NCI-H2196 (cell line): ENCODE measurements around the gene KDELR1.
"Not testable (repeated sequence)": the region's sequence is repeated elsewhere in the genome, so short reads cannot be mapped to it uniquely, and the experiment has no call there.

Experiments
- DNase-seq: peaks from one replicate; lab custom pipeline; 2025; ENCODE audit not compliant: unreplicated experiment; lab: John Stamatoyannopoulos, UW

Gene KDELR1

DNA sequence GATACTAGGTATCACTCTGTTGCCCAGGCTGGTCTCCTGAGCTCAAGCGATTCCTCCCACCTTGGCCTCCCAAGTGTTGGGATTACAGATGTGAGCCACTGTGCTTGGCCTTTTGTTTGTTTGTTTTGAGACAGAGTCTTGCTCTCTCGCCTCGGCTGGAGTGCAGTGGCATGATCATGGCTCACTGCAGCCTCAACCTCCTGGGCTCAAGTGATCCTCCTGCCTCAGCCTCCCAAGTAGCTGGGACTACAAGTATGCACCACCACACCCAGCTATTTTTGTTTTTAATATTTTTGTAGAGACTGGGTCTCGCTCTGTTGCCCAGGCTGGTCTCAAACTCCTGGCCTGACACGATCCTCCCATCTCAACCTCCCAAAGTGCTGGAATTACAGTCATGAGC lies 19.6 kb downstream of the KDELR1 start:
- DNase-seq, result not testable (repeated sequence)

- DNase-seq, result no peak
Measured at GRCh38 chr19:48371367-48371766, 20.0 kb downstream of the KDELR1 start.

- no peak for DNase-seq
Measured at GRCh38 chr19:48370955-48371354, 20.4 kb downstream of the KDELR1 start.

DNA sequence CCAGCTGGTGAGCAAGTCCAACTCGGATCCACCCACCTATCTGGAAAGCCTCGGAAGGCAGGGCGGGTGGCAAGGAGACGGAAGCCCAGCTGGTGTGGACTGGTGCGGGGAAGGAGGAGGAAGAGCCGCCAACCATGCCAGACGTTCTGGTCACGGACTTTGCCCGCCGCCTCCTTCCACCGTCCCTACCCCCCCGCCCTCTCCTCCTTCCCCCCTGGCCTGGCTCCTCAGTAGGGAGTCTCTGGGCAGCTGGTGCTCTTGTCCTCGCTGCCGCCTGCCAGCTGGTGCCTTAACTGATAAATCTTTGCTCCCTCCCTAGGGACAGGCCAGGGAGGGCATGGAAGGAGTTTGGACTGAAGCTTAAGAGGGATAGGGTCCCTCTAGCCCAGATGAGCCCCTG lies 22.4 kb downstream of the KDELR1 start:
- DNase-seq, result no peak

GRCh38 chr19:48367855-48368254 lies 23.5 kb downstream of the KDELR1 start:
- no peak for DNase-seq

GRCh38 chr19:48365602-48366001 lies 25.7 kb downstream of the KDELR1 start:
- no peak for DNase-seq

GRCh38 chr19:48364598-48365348 lies 26.6 kb downstream of the KDELR1 start:
- no peak for DNase-seq

GRCh38 chr19:48363810-48364597 lies 27.3 kb downstream of the KDELR1 start, which contains the start of the genes SYNGR4 and TMEM143:
Gene SYNGR4 (plus strand): TSS chr19:48364367. CDS start chr19:48365843, 1,476 bp downstream.
Gene TMEM143 (minus strand): TSS chr19:48363940. CDS start chr19:48363920, 20 bp downstream.
- peak; percentile 100 for DNase-seq

DNA sequence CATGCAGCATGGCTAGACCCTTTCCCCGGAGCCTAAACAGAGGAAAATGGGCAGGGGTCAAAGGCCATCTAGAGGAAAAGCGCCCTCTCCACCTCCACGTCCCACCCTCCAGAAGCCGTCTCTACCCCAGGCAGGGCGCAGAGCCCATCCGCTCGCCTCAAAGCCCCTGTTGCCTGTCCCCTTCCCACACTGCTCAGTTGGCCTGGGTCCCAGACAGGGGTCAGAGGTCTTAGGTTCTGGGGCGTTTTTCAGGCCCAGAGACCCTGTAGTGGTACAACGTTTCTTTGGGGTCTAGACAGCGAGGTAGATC lies 27.9 kb downstream of the KDELR1 start:
- DNase-seq, result no peak

GRCh38 chr19:48362716-48363499 lies 28.4 kb downstream of the KDELR1 start:
- peak; percentile 98 for DNase-seq

- no peak for DNase-seq
Measured at GRCh38 chr19:48361912-48362311, 29.4 kb downstream of the KDELR1 start.

DNA sequence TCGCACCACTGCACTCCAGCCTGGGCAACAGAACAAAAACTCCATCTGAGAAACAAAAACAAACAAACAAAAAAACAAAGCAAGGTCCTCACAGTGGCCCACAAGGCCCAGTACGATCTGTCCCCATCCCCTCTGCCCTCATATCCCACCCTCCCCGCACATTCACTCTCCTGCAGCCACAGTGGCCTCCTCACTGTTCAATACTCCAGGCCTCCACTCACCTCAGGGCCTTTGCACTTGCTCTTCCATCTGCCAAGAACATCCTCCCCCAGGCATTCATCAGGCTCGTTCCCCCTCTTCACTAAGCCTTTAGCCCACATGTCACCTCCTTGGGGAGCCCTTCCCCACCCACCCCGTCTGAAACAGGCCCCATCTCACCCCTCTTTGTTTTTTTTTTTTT lies 32.2 kb downstream of the KDELR1 start:
- DNase-seq, result no peak

DNA sequence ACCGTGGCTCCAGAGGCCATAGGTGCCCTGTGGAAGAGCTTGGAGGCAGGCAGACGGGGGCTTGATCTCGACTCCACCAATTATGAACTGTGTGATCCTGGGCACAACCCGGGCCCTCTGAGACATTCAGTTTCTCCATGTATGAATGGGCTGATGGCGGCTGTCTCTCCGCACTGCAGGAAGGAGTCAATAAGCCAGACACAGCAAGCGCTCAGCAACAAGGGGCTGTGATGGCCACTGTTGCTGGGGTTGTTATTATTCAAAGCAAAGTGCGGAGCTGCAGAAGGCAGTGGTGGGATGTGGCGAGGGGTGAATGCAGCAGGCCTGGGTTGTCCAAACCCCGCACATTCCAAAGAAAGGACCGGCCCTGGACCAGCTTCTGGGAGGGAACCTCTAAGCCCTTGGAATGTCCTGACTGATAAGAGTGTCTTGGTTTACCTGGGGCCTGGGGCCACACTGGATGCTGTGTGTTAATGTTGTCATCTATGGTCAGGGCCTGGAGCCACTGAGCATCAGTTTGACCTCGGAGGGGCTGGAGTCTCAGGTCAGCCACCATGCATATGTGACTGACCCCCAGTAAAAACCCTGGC lies 35.9 kb downstream of the KDELR1 start:
- no peak for DNase-seq

DNA sequence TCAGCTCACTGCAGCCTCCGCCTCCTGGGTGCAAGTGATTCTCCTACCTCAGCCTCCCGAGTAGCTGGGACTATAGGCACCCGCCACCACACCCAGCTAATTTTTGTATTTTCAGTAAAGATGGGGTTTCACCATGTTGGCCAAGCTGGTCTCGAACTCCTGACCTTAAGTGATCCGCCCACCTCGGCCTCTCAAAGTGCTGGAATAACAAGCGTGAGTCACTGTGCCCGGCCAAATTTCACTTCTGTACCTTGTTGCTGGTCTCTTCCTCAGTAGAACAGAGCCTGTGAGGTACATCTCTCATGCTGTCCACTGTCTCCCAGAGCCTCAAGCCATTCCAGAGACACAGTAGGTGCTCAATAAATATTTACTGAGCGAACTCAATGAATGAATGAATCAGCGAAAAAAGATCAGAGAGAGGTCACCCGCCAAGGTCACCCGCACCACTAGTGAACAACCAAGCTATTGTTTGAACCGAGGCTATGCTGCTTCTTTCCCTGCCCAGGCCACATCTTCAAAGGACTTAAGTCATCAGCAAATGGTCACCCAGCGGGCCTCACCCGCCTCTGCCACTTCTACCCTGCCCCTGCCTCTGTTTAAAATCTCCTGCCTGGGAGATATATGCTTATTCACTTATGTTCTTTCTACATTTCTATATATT lies 36.9 kb downstream of the KDELR1 start:
- DNase-seq, result no peak

GRCh38 chr19:48353677-48354076 lies 37.7 kb downstream of the KDELR1 start:
- no peak for DNase-seq

- peak; percentile 82 for DNase-seq
Measured at GRCh38 chr19:48351341-48351752, 40.0 kb downstream of the KDELR1 start.

GRCh38 chr19:48350856-48351255 lies 40.5 kb downstream of the KDELR1 start:
- DNase-seq, result no peak

GRCh38 chr19:48348737-48349136 lies 42.6 kb downstream of the KDELR1 start:
- DNase-seq, result no peak

DNA sequence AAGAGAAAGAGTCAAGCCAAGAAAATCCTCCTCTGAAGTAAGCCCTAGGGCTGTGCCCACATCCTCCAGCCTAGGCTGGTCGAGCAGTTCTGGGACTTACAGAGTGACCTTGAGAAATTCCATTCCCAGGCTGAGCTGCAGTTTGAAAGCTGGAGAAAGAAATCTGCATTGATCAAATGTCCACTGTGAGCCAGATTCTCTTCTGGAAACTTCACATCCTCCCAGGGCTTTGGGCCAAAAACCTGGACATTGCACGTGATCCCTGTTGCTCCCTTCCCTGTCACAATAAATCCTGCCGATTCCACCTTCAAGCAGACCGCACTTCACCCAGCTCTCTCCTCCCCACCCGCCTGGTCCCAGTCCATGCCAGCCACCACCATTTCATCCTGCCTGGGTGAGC lies 43.3 kb downstream of the KDELR1 start:
- DNase-seq, result no peak

DNA sequence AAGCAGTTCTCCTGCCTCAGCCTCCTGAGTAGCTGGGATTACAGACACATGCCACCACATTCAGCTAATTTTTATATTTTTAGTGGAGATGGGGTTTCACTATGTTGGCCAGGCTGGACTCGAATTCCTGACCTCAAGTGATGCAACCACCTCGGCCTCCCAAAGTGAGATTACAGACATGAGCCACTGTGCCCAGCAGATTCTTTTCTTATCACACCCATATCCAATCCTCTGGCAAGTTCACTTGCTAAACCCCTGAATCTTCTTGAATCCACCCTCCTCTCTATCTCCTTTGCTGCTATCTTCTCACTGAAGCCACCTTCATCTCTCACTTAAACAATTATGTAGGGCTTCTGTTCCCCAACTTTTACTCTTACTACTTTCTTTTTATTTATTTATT lies 45.2 kb downstream of the KDELR1 start:
- DNase-seq, result no peak

DNA sequence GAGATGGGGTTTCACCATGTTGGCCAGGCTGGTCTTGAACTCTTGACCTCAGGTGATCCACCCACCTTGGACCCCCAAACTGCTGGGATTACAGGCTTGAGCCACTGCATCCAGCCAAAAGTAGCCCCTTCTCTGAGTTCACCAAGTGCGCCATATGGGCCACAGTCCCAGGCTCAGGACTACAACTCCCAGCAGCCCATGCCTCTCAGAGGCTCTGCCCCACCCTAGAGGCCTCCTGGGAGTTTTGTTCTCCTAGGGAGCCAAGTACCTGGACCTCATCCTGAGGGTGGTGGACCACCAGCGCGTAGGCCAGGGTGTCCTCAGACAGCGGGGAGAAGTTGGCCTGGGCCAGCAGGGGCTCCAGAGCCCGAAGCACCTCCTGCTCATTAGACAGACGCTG lies 46.5 kb downstream of the KDELR1 start:
- no peak for DNase-seq
